Cardiac muscle cell (in vitro differentiated cells and primary cell): ENCODE results near the gene DTL. TPM values are rescaled to one million over a fixed set of nuclear protein-coding genes. Genes with fewer than 3 reads are reported as not detected.
"Not testable (repeated sequence)": the region's sequence is repeated elsewhere in the genome, so short reads cannot be mapped to it uniquely, and the experiment has no call there.

Source experiments
- DNase-seq, 2 donors: peaks; one replicate each; pipeline versions ENCODE4 v3.0.0 to v3.0.0-alpha.2; 2010 to 2017; ENCODE audit warnings: low read depth in 1 of 2, low spot score in 1 of 2
- H3K27ac ChIP-seq: fragments of 200-600 bp; sonication (generic); 2 replicates; pipeline ENCODE4 v1.5.1; 2016
- H3K27me3 ChIP-seq: fragments of 200-600 bp; sonication (generic); 2 replicates; pipeline ENCODE4 v1.6.0; 2016; ENCODE audit warnings: control low read depth
- H3K36me3 ChIP-seq: fragments of 200-600 bp; sonication (generic); 2 replicates; pipeline ENCODE4 v1.5.1; 2016; ENCODE audit warnings: control low read depth
- H3K4me1 ChIP-seq: fragments of 200-600 bp; sonication (generic); 2 replicates; pipeline ENCODE4 v1.8.1; 2017; ENCODE audit warnings: low read depth, mild to moderate bottlenecking, mixed run types
- H3K4me3 ChIP-seq: fragments of 200-600 bp; sonication (generic); 2 replicates; pipeline ENCODE4 v1.5.1; 2016; ENCODE audit warnings: mild to moderate bottlenecking
- H3K9me3 ChIP-seq: fragments of 200-600 bp; sonication (generic); 2 replicates; pipeline ENCODE4 v1.5.1; 2017; ENCODE audit warnings: low read depth, mild to moderate bottlenecking, control low read depth
- polyA plus RNA-seq: library from polyadenylated mRNA; unstranded; fragments of >200 nt; fragmentation: Nextera tagmentation; extraction: Ambion mirVana; gene quantifications from 2 replicates; pipeline ENCODE4 v1.2.1, GENCODE V29; 2016
- total RNA-seq: library from RNA; depleted of rRNA; stranded (reverse); fragments of >200 nt; gene quantifications from 2 replicates; pipeline ENCODE4 v1.2.3, GENCODE V29; 2016
- TF ChIP-seq, protein P1 (sequence below): IDR thresholded peaks from 2 replicates; pipeline ENCODE4 v1.5.1; 2012; ENCODE audit warnings: low read depth, mild to moderate bottlenecking, low read length

The DTL gene, protein sequence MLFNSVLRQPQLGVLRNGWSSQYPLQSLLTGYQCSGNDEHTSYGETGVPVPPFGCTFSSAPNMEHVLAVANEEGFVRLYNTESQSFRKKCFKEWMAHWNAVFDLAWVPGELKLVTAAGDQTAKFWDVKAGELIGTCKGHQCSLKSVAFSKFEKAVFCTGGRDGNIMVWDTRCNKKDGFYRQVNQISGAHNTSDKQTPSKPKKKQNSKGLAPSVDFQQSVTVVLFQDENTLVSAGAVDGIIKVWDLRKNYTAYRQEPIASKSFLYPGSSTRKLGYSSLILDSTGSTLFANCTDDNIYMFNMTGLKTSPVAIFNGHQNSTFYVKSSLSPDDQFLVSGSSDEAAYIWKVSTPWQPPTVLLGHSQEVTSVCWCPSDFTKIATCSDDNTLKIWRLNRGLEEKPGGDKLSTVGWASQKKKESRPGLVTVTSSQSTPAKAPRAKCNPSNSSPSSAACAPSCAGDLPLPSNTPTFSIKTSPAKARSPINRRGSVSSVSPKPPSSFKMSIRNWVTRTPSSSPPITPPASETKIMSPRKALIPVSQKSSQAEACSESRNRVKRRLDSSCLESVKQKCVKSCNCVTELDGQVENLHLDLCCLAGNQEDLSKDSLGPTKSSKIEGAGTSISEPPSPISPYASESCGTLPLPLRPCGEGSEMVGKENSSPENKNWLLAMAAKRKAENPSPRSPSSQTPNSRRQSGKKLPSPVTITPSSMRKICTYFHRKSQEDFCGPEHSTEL
- 13.6 and 19.4 TPM in 2 replicates for total RNA-seq
- polyA plus RNA-seq = 7.1 and 10.7 TPM in 2 replicates

- Histone ChIP-seq H3K9me3 (no peaks in the 10 kb centered on the region), H3K4me1 (no peaks in the 10 kb centered on the region), H3K36me3 (no peaks in the 10 kb centered on the region), H3K4me3 (peak within 1 kb of the TSS; percentile 66), H3K27me3 (no peaks in the 10 kb centered on the region), H3K27ac (peak within 1 kb of the TSS; percentile 80)
- TF ChIP-seq, protein P1, sequence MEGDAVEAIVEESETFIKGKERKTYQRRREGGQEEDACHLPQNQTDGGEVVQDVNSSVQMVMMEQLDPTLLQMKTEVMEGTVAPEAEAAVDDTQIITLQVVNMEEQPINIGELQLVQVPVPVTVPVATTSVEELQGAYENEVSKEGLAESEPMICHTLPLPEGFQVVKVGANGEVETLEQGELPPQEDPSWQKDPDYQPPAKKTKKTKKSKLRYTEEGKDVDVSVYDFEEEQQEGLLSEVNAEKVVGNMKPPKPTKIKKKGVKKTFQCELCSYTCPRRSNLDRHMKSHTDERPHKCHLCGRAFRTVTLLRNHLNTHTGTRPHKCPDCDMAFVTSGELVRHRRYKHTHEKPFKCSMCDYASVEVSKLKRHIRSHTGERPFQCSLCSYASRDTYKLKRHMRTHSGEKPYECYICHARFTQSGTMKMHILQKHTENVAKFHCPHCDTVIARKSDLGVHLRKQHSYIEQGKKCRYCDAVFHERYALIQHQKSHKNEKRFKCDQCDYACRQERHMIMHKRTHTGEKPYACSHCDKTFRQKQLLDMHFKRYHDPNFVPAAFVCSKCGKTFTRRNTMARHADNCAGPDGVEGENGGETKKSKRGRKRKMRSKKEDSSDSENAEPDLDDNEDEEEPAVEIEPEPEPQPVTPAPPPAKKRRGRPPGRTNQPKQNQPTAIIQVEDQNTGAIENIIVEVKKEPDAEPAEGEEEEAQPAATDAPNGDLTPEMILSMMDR = peak; percentile 84
- peak; percentile 99 to 100 for DNase-seq
These were observed at the start of gene DTL, which contains the start of gene INTS7 for GRCh38 chr1:212035123-212035834. DTL (plus strand) TSS chr1:212035748; CDS start chr1:212035891, 143 bp downstream. INTS7 (minus strand) TSS chr1:212035557; CDS start chr1:212035437, 120 bp downstream.

GRCh38 chr1:211986628-211987254, 48.8 kb upstream of the DTL start:
- Histone ChIP-seq H3K4me1 (no peaks in the 10 kb centered on the region), H3K9me3 (no peaks in the 10 kb centered on the region), H3K27ac (no peak overlapping the region), H3K4me3 (no peak overlapping the region), H3K36me3 (no peaks in the 10 kb centered on the region), H3K27me3 (no peaks in the 10 kb centered on the region)
- no peak for DNase-seq
- TF ChIP-seq, protein P1 = no peak

GRCh38 chr1:211991695-211992094, 43.9 kb upstream of the DTL start:
- DNase-seq = no peak
- no peaks in the 10 kb centered on the region for H3K36me3 ChIP-seq
- H3K27me3 ChIP-seq = no peaks in the 10 kb centered on the region
- H3K9me3 ChIP-seq = no peaks in the 10 kb centered on the region
- TF ChIP-seq, protein P1 = no peak
- no peak overlapping the region for H3K4me3 ChIP-seq
- no peak overlapping the region for H3K27ac ChIP-seq
- H3K4me1 ChIP-seq = no peaks in the 10 kb centered on the region

- H3K9me3 ChIP-seq, H3K4me1 ChIP-seq, H3K27ac ChIP-seq, DNase-seq, H3K27me3 ChIP-seq, H3K4me3 ChIP-seq, H3K36me3 ChIP-seq: not testable (repeated sequence)
These were observed 38.1 kb upstream of the DTL start for GRCh38 chr1:211997426-211997825.

GRCh38 chr1:212002536-212002935, 33.0 kb upstream of the DTL start:
- peaks cover 15% of the 10 kb centered on the region for H3K36me3 ChIP-seq
- no peak overlapping the region for H3K4me3 ChIP-seq
- H3K4me1 ChIP-seq = peaks cover 5% of the 10 kb centered on the region
- no peaks in the 10 kb centered on the region for H3K27me3 ChIP-seq
- TF ChIP-seq, protein P1 = no peak
- H3K9me3 ChIP-seq = no peaks in the 10 kb centered on the region
- H3K27ac ChIP-seq = no peak overlapping the region
- DNase-seq = peak in 1 of 2 donors; percentile 70
